HepG2 (cell line): ENCODE measurements around the gene NOX3. TPM values are rescaled to one million over a fixed set of nuclear protein-coding genes. Genes with fewer than 3 reads are reported as not detected.

Source experiments
- ATAC-seq: fragments of 200-7000 bp; cut with Tn5 transposase; 3 replicates; pipeline ENCODE4 v1.9.1; 2020; ENCODE audit warnings: mild to moderate bottlenecking, moderate library complexity
- BruUV-seq: library from RNA; stranded (reverse); fragments of 400-500 nt; replicated peaks from 2 replicates; lab custom pipeline; 2021; lab: Mats Ljungman, UMichigan
- CTCF ChIA-PET: fragments of 300-600 bp; formaldehyde crosslinking; extraction: SDS; loops from one replicate; lab custom pipeline; 2021; ENCODE audit warnings: low total read pairs, inconsistent platforms, low intra/inter-chr PET ratio; lab: Yijun Ruan, JAX
- POLR2A ChIA-PET: fragments of 350-600 bp; sonication (Branson Sonifier 250); formaldehyde crosslinking; loops from one replicate; lab custom pipeline; 2020; ENCODE audit warnings: antibody characterized with exemption, inconsistent platforms; lab: Yijun Ruan, JAX
- DNase-seq: peaks from one replicate; pipeline ENCODE4 v3.0.0-alpha.2; 2015; ENCODE audit warnings: low spot score
- FAIRE-seq: peaks from 3 replicates; lab custom pipeline; 2011; peaks lifted over from hg19 to GRCh38; lab: Jason Lieb, UNC
- H2AFZ ChIP-seq: one replicate; pipeline ENCODE4 v1.6.1; 2011; ENCODE audit warnings: low read length, inconsistent platforms
- H3K27ac ChIP-seq: fragments of 300-600 bp; 3 replicates; pipeline ENCODE4 v1.8.0; 2011; ENCODE audit warnings: mixed run types, mild to moderate bottlenecking, mixed read lengths, low read length, inconsistent platforms; ENCODE audit not compliant: insufficient read depth; ENCODE audit errors: extremely low read length
- H3K27me3 ChIP-seq, 2 experiments: fragments of 200-600 bp in 1 of 2; 2 replicates in 1 of 2; 3 replicates in 1 of 2; pipeline versions ENCODE4 v1.6.0 to v1.8.0; 2011; ENCODE audit warnings: low read length in 2 of 2, mild to moderate bottlenecking in 2 of 2, moderate library complexity in 2 of 2, inconsistent platforms in 1 of 2; ENCODE audit not compliant: insufficient read depth in 2 of 2, control insufficient read depth in 1 of 2
- H3K36me3 ChIP-seq, 2 experiments: fragments of 200-600 bp in 1 of 2; replicated peaks in 1 of 2; 2 replicates in 1 of 2; 3 replicates in 1 of 2; pipeline versions ENCODE4 v1.5.1 to v1.8.0; 2011; ENCODE audit warnings: low read length in 2 of 2, inconsistent platforms in 1 of 2; ENCODE audit not compliant: insufficient read depth in 2 of 2, control insufficient read depth in 1 of 2
- H3K4me1 ChIP-seq: 2 replicates; pipeline ENCODE4 v1.5.1; 2012; ENCODE audit warnings: low read length, inconsistent platforms; ENCODE audit not compliant: insufficient read depth
- H3K4me2 ChIP-seq: 2 replicates; pipeline ENCODE4 v1.6.0; 2011; ENCODE audit warnings: low read depth, low read length, inconsistent platforms
- H3K4me3 ChIP-seq, 3 experiments: fragments of 200-600 bp in 1 of 3; sonication (generic), shearing (Covaris generic) in 1 of 3; replicated peaks in 1 of 3; 2 replicates each; pipeline ENCODE4 v1.5.1; 2011 to 2016; ENCODE audit warnings: low read length in 3 of 3, inconsistent platforms in 2 of 3, low read depth in 2 of 3, mild to moderate bottlenecking in 2 of 3, control low read depth in 1 of 3, mixed read lengths in 1 of 3; ENCODE audit not compliant: insufficient read depth in 1 of 3
- H3K79me2 ChIP-seq: one replicate; pipeline ENCODE4 v1.6.1; 2011; ENCODE audit warnings: low read length, inconsistent platforms; ENCODE audit not compliant: insufficient read depth
- H3K9ac ChIP-seq: 2 replicates; pipeline ENCODE4 v1.6.0; 2011; ENCODE audit warnings: mild to moderate bottlenecking, low read depth, low read length, inconsistent platforms; ENCODE audit not compliant: insufficient read depth
- H3K9me3 ChIP-seq: 2 replicates; pipeline ENCODE4 v1.5.1; 2012; ENCODE audit warnings: mild to moderate bottlenecking, low read length
- H4K20me1 ChIP-seq: 2 replicates; pipeline ENCODE4 v1.6.0; 2011; ENCODE audit warnings: inconsistent platforms, mild to moderate bottlenecking, low read length, moderate library complexity; ENCODE audit not compliant: insufficient read depth
- AFF4 ChIP-seq: sonication (generic); formaldehyde crosslinking; IDR thresholded peaks from 2 replicates; pipeline ENCODE4 v1.4.0; 2020; ENCODE audit warnings: missing genetic modification reagents
- AKAP8 ChIP-seq: sonication (generic); formaldehyde crosslinking; IDR thresholded peaks from 2 replicates; pipeline ENCODE4 v1.5.1; 2020; ENCODE audit warnings: mild to moderate bottlenecking, missing genetic modification reagents
- E2F2 ChIP-seq: sonication (generic); formaldehyde crosslinking; IDR thresholded peaks from 2 replicates; pipeline ENCODE4 v1.4.0; 2020; ENCODE audit warnings: missing genetic modification reagents, borderline replicate concordance
- ELF4 ChIP-seq: sonication (generic); formaldehyde crosslinking; IDR thresholded peaks from 2 replicates; pipeline ENCODE4 v1.5.0; 2020; ENCODE audit warnings: missing genetic modification reagents, mild to moderate bottlenecking, moderate library complexity, borderline replicate concordance
- GATA4 ChIP-seq: sonication (generic); IDR thresholded peaks from 2 replicates; pipeline ENCODE4 v1.6.1; 2016; ENCODE audit warnings: antibody characterized with exemption, low read depth, borderline replicate concordance
- HNF4G ChIP-seq, 2 experiments: sonication (generic) in 1 of 2; formaldehyde crosslinking in 1 of 2; IDR thresholded peaks; 2 replicates each; pipeline versions ENCODE4 v1.4.0 to v1.6.1; 2011 to 2020; ENCODE audit warnings: borderline replicate concordance in 2 of 2, low read depth in 2 of 2, mild to moderate bottlenecking in 2 of 2, low read length in 1 of 2, missing genetic modification reagents in 1 of 2, moderate library complexity in 1 of 2
- MATR3 ChIP-seq: sonication (generic); formaldehyde crosslinking; IDR thresholded peaks from 2 replicates; pipeline ENCODE4 v1.4.0; 2020; ENCODE audit warnings: missing genetic modification reagents
- ZFP36L1 ChIP-seq: sonication (generic); formaldehyde crosslinking; IDR thresholded peaks from 2 replicates; pipeline ENCODE4 v1.8.0; 2022; ENCODE audit warnings: mild to moderate bottlenecking, missing genetic modification reagents, moderate library complexity
- ZNF10 ChIP-seq: sonication (generic); formaldehyde crosslinking; IDR thresholded peaks from 2 replicates; pipeline ENCODE4 v1.4.0; 2020; ENCODE audit warnings: mild to moderate bottlenecking, low read depth, missing genetic modification reagents, borderline replicate concordance
- ZNF20 ChIP-seq: sonication (generic); formaldehyde crosslinking; IDR thresholded peaks from 2 replicates; pipeline ENCODE4 v1.4.0; 2020; ENCODE audit warnings: mild to moderate bottlenecking, moderate library complexity, missing genetic modification reagents
- ZNF432 ChIP-seq: sonication (generic); formaldehyde crosslinking; IDR thresholded peaks from 2 replicates; pipeline ENCODE4 v1.5.0; 2020; ENCODE audit warnings: missing genetic modification reagents, mild to moderate bottlenecking, borderline replicate concordance
- ZNF468 ChIP-seq: sonication (generic); formaldehyde crosslinking; IDR thresholded peaks from 2 replicates; pipeline ENCODE4 v1.8.0; 2022; ENCODE audit warnings: mild to moderate bottlenecking, moderate library complexity, missing genetic modification reagents
- ZNF615 ChIP-seq: sonication (generic); formaldehyde crosslinking; IDR thresholded peaks from 2 replicates; pipeline ENCODE4 v1.5.0; 2020; ENCODE audit warnings: mild to moderate bottlenecking, missing genetic modification reagents, borderline replicate concordance
- ZNF878 ChIP-seq: sonication (generic); formaldehyde crosslinking; IDR thresholded peaks from 2 replicates; pipeline ENCODE4 v1.8.1; 2023; ENCODE audit warnings: mild to moderate bottlenecking, missing genetic modification reagents, moderate library complexity
- WGBS: methylation state at CpG from one replicate; pipeline ENCODE4 v1.1.6; 2017; ENCODE audit warnings: low lambda C conversion rate; 5-methylcytosine and 5-hydroxymethylcytosine counted together
- in situ Hi-C: cut with HindIII; loops from 2 replicates; pipeline ENCODE4 v1.10.0; 2017; ENCODE audit warnings: low pct_unique_long_range_greater_than_20kb; ENCODE audit not compliant: extremely low pct_ligation_motif_present
- intact Hi-C: fragments of 100-400 bp; cut with micrococcal nuclease; formaldehyde crosslinking; loops from one replicate; pipeline ENCODE4 v1.10.0; 2022; ENCODE audit not compliant: unreplicated experiment
- polyA plus RNA-seq, 8 experiments: library from polyadenylated mRNA; depleted of rRNA in 3 of 8; stranded (reverse) in 7 of 8; unstranded in 1 of 8; fragments of >200 nt; fragmentation: Illumina TruSeq in 4 of 8; extraction: Trizol in 4 of 8; gene quantifications; 2 replicates each; pipeline versions ENCODE4 v1.2.1 to v1.2.3, GENCODE V29; 2011 to 2016; ENCODE audit warnings: low read depth in 4 of 8, missing spikeins in 1 of 8, mixed read lengths in 1 of 8; ENCODE audit not compliant: insufficient read depth in 1 of 8
- total RNA-seq, 5 experiments: library from RNA; depleted of rRNA; stranded (reverse); fragments of >200 nt; fragmentation: Illumina TruSeq; extraction: Trizol; gene quantifications; 2 replicates each; pipeline ENCODE4 v1.2.3, GENCODE V29; 2016; ENCODE audit warnings: low read depth in 1 of 5
- TF ChIP-seq, protein P1 (sequence below): sonication (generic); formaldehyde crosslinking; IDR thresholded peaks from 2 replicates; pipeline ENCODE4 v1.4.0; 2020; ENCODE audit warnings: mild to moderate bottlenecking, missing genetic modification reagents

The NOX3 gene
- total and polyA plus RNA-seq, 2 of the 13 experiments (the other 11 are each of a cell fraction or from before 2014, with no cell fraction given), result 0.09 to 0.18 TPM

DNA sequence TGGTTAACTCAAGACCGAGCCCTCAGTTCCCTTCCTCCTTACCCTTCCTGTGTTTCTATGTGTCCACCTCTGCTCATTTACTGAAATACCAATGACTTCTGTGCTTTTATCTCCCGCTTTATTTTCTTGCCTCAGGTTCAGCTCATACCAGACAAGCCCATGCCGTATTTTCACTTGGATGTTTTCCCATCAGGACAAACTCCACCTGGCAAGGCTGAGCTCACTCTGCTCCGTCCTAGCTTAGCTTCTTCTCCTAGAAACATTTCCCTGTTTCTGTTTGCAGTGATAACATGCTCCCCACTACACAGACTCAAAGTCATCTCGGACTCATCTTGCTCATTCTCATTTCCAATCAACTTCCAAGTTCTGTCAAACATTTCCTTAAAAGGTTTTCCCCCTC lies 84.4 kb downstream of the NOX3 start:
- FAIRE-seq, result no peak
- ChIA-PET CTCF (no interaction called here), POLR2A (no interaction called here)
- H4K20me1 ChIP-seq, result no peaks in the 10 kb centered on the region
- intact Hi-C loops, result no loop called here
- no peaks in the 10 kb centered on the region for H3K79me2 ChIP-seq
- in situ Hi-C loops, result no loop called here
- ATAC-seq, result no peak
- H2AFZ ChIP-seq, result no peak overlapping the region
- 95% methylated on average over 5 of the region's 5 CpGs for WGBS
- H3K27me3 ChIP-seq, result no peaks in the 10 kb centered on the region
- H3K4me2 ChIP-seq, result no peak overlapping the region
- no peak overlapping the region for H3K27ac ChIP-seq
- DNase-seq, result no peak
- no peak overlapping the region for H3K4me3 ChIP-seq
- BruUV-seq, result no TSS peak
- H3K9ac ChIP-seq, result no peak overlapping the region
- no peaks in the 10 kb centered on the region for H3K9me3 ChIP-seq
- no peaks in the 10 kb centered on the region for H3K36me3 ChIP-seq
- TF ChIP-seq AFF4 (CRISPR knock-in tag) (no peak), E2F2 (no peak), ZNF20 (CRISPR knock-in tag) (no peak), AKAP8 (CRISPR knock-in tag) (no peak), HNF4G (IDR thresholded peaks at IDR 0.05; ENCODE audit: borderline replicate concordance, low read depth, low read length) (no peak), HNF4G (CRISPR knock-in tag; IDR thresholded peaks at IDR 0.05; ENCODE audit: borderline replicate concordance, low read depth) (no peak), ZNF10 (no peak), MATR3 (CRISPR knock-in tag) (no peak), ZNF432 (CRISPR knock-in tag) (no peak), GATA4 (no peak), ELF4 (CRISPR knock-in tag) (no peak), ZNF878 (CRISPR knock-in tag) (no peak), ZNF468 (CRISPR knock-in tag) (no peak), ZNF615 (CRISPR knock-in tag) (no peak), ZFP36L1 (CRISPR knock-in tag) (no peak)
- TF ChIP-seq, protein P1, sequence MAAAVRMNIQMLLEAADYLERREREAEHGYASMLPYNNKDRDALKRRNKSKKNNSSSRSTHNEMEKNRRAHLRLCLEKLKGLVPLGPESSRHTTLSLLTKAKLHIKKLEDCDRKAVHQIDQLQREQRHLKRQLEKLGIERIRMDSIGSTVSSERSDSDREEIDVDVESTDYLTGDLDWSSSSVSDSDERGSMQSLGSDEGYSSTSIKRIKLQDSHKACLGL (CRISPR knock-in tag), result no peak
- TF ChIP-seq, all 625 proteins: peak for 0
- no peaks in the 10 kb centered on the region for H3K4me1 ChIP-seq
